ENCODE data around the gene CIDEB. TPM values are rescaled to one million over a fixed set of nuclear protein-coding genes. Genes with fewer than 3 reads are reported as not detected.

The CIDEB gene
- total and polyA plus RNA-seq, 2 of the 8 experiments (the other 6 are each of a cell fraction or from before 2014, with no cell fraction given), result 0.11 TPM; not detected in 1

- TF ChIP-seq SAP30 (IDR thresholded peaks at IDR 0.05; ENCODE audit: insufficient read depth, insufficient replicate concordance, low read length) (no peak), NRF1 (IDR thresholded peaks at IDR 0.05; ENCODE audit: low read depth, low read length) (no peak), POLR2A (IDR thresholded peaks at IDR 0.05; ENCODE audit: control extremely low read depth in 1 of 2, low read depth in 2 of 2, low read length in 2 of 2) (no peak), USF2 (IDR thresholded peaks at IDR 0.05; ENCODE audit: low read length) (no peak)
Observed at GRCh38 chr14:24269910-24270536, 37.8 kb downstream of the CIDEB start (continued).
